Testis (tissue), 3 donors: ENCODE results near the gene TLN1. TPM values are rescaled to one million over a fixed set of nuclear protein-coding genes. Genes with fewer than 3 reads are reported as not detected.

ENCODE experiments used
- DNase-seq: peaks from one replicate; pipeline ENCODE4 v3.0.0-alpha.2; 2019
- H3K27ac ChIP-seq, 2 donors: fragments of 200-600 bp; sonication (generic); one replicate each; pipeline ENCODE4 v1.5.1; 2019
- H3K27me3 ChIP-seq: fragments of 200-600 bp; sonication (generic); one replicate; pipeline ENCODE4 v1.5.1; 2019
- H3K36me3 ChIP-seq: fragments of 200-600 bp; sonication (generic); one replicate; pipeline ENCODE4 v1.5.1; 2017; ENCODE audit warnings: low read depth; ENCODE audit errors: missing control alignments
- H3K4me1 ChIP-seq: fragments of 200-600 bp; sonication (generic); one replicate; pipeline ENCODE4 v1.5.1; 2019
- H3K4me3 ChIP-seq, 2 donors: fragments of 200-600 bp; sonication (generic); one replicate each; pipeline ENCODE4 v1.5.1; 2017 to 2019
- H3K9me3 ChIP-seq: fragments of 200-600 bp; sonication (generic); one replicate; pipeline ENCODE4 v1.5.1; 2017
- POLR2A ChIP-seq: fragments of 450-650 bp; IDR thresholded peaks from one replicate; pipeline ENCODE4 v1.6.1; 2017; ENCODE audit warnings: antibody characterized with exemption, mild to moderate bottlenecking, moderate library complexity
- WGBS, 2 donors: methylation state at CpG; one replicate each; pipeline ENCODE4 v1.1.5; 2018; 5-methylcytosine and 5-hydroxymethylcytosine counted together
- intact Hi-C: fragments of 100-400 bp; cut with DNase I; formaldehyde crosslinking; loops from one replicate; pipeline ENCODE4 v1.15.1; 2023; ENCODE audit warnings: low total_unique reads
- polyA plus RNA-seq: library from polyadenylated mRNA; stranded (reverse); fragments of 350-450 nt; fragmentation: Illumina TruSeq; extraction: RNeasy Lipid Tissue Mini Kit (QIAGEN cat#74804); gene quantifications from one replicate; pipeline ENCODE4 v1.2.3, GENCODE V29; 2014; ENCODE audit warnings: low read depth, low replicate concordance; ENCODE audit not compliant: insufficient read depth
- total RNA-seq, 2 donors: library from RNA; depleted of rRNA; stranded (reverse); fragments of >200 nt; gene quantifications; one replicate each; pipeline ENCODE4 v1.2.3, GENCODE V29; 2016
- TF ChIP-seq, protein P1 (sequence below), 3 experiments: fragments of 450-650 bp in 2 of 3; fragments of 200-600 bp in 1 of 3; sonication (generic) in 1 of 3; IDR thresholded peaks; one replicate each; pipeline ENCODE4 v1.5.1; 2016 to 2019; ENCODE audit warnings: antibody characterized with exemption in 3 of 3, mild to moderate bottlenecking in 2 of 3, moderate library complexity in 1 of 3

The TLN1 gene
- total and polyA plus RNA-seq, 3 donors from 2014 or later, result 134 to 201 (median 171) TPM

DNA sequence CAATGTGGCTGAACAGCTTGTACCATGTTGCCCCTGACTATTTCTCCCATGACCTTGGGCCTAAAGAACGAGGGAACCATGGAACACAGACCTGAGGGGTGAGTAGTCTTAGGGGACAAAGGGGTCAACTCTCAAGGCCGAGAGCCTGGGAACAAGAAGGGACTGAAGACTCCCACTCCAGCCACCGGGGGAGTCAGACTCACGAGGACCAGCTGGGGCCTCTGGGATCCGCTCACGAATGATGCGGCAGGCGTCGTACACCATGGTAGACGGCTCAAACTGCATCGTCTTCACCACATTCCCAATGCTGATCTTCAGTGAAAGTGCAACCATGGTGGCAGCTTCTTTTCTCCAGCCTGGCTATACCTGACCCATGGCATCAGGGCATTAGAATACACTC is 6.6 kb downstream of the TLN1 start:
- 76 to 77% methylated on average over 11 of the region's 11 CpGs for WGBS, 2 donors
- intact Hi-C loops, result loop anchor here (10.0 kb wide), 1 partner anchor 61 kb away; the partner anchor contains the start of gene ARHGEF39

DNA sequence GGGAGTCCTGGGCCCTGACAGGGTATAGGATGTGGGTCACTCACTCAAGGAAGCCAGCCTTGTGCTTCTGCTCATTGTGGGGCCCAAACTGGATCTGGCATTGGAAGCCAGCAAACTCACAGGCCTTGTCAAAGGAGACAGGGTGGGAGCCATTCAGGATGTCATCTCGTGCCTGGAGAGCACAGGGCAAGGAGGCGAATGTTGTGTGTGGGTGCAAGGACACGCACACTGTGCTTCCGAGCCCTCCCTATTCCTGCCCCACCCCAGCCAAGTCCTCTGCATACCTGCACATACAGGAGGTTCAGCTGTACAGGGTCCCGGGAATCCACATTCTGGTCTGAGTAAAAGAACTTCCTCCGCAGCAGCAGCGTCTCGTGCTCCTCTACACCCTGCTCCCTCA is 8.1 kb downstream of the TLN1 start:
- Histone ChIP-seq H3K36me3 (no peaks in the 10 kb centered on the region), H3K9me3 (no peaks in the 10 kb centered on the region), H3K27me3 (no peaks in the 10 kb centered on the region), H3K27ac (no peak overlapping the region), H3K4me1 (peaks cover 29% of the 10 kb centered on the region), H3K4me3 (no peak overlapping the region)
- WGBS, 2 donors, result 93 to 97% methylated on average over 8 of the region's 8 CpGs
- intact Hi-C loops, result loop anchor here (10.0 kb wide), 1 partner anchor 59 kb away; the partner anchor contains the start of gene ARHGEF39
- TF ChIP-seq POLR2A, result no peak
- TF ChIP-seq, protein P1, sequence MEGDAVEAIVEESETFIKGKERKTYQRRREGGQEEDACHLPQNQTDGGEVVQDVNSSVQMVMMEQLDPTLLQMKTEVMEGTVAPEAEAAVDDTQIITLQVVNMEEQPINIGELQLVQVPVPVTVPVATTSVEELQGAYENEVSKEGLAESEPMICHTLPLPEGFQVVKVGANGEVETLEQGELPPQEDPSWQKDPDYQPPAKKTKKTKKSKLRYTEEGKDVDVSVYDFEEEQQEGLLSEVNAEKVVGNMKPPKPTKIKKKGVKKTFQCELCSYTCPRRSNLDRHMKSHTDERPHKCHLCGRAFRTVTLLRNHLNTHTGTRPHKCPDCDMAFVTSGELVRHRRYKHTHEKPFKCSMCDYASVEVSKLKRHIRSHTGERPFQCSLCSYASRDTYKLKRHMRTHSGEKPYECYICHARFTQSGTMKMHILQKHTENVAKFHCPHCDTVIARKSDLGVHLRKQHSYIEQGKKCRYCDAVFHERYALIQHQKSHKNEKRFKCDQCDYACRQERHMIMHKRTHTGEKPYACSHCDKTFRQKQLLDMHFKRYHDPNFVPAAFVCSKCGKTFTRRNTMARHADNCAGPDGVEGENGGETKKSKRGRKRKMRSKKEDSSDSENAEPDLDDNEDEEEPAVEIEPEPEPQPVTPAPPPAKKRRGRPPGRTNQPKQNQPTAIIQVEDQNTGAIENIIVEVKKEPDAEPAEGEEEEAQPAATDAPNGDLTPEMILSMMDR (IDR thresholded peaks at IDR 0.05), result no peak
- no peak for DNase-seq

More for the DNA sequence above, 6.6 kb downstream of the TLN1 start:
- Histone ChIP-seq H3K36me3 (no peaks in the 10 kb centered on the region), H3K27me3 (no peaks in the 10 kb centered on the region), H3K27ac (no peak overlapping the region), H3K4me3 (no peak overlapping the region), H3K4me1 (peaks cover 43% of the 10 kb centered on the region), H3K9me3 (no peaks in the 10 kb centered on the region)
- no peak for DNase-seq
- TF ChIP-seq POLR2A, result no peak
- TF ChIP-seq, protein P1 (IDR thresholded peaks at IDR 0.05), result no peak

DNA sequence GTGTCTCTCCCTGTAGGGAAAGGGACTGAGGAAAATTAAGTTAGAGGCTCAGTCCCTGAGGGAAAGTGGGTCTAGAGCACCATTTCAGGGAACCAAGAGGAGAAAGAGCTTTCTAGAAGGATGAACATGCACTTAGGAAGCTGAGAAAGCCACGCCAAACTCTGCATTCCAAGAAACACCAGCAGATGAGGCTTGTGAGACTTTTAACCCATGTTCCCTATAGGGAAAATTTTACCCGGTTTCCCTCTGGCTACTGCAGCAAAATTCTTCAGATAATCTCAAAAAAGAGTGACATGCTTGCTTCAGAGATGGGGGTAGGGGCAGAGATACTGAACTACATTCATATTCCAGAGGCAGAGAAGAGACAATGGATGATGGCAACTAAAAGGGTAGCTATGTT is 8.6 kb downstream of the TLN1 start:
- no peak for DNase-seq
- Histone ChIP-seq H3K4me1 (peaks cover 24% of the 10 kb centered on the region), H3K36me3 (no peaks in the 10 kb centered on the region), H3K4me3 (no peak overlapping the region), H3K27ac (no peak overlapping the region), H3K9me3 (no peaks in the 10 kb centered on the region), H3K27me3 (no peaks in the 10 kb centered on the region)
- WGBS, 2 donors, result 86 to 92% methylated on average over 2 of the region's 2 CpGs
- intact Hi-C loops, result loop anchor here (10.0 kb wide), 1 partner anchor 59 kb away; the partner anchor contains the start of gene ARHGEF39
- TF ChIP-seq, protein P1 (IDR thresholded peaks at IDR 0.05), result no peak
- TF ChIP-seq POLR2A, result no peak

DNA sequence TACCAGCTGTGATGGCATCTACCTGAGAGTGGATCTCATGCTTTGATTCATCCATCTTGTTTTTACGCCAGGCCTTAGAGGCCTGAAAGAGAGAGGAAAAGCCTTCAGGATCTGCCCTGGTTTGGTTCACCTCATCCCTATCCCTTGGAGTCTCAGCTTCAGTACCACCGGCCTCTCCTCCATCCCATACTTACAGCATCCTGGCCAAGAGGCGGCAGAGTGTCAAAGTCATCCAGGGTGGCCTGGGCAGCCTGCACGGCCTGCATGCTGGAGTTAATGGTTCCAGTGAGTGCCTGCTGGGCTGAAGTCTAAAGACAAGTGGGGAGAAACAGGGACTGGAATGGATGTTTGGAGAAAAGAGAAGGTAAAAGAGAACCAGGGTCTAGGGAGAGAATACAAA is 12.4 kb downstream of the TLN1 start:
- 88 to 90% methylated on average over 4 of the region's 4 CpGs for WGBS, 2 donors
- TF ChIP-seq, protein P1 (IDR thresholded peaks at IDR 0.05), result no peak
- no peak for TF ChIP-seq POLR2A
- Histone ChIP-seq H3K27me3 (no peaks in the 10 kb centered on the region), H3K27ac (no peak overlapping the region), H3K4me1 (no peaks in the 10 kb centered on the region), H3K9me3 (no peaks in the 10 kb centered on the region), H3K4me3 (no peak overlapping the region), H3K36me3 (no peaks in the 10 kb centered on the region)
- intact Hi-C loops, result no loop called here
- no peak for DNase-seq
